HK-2 (cell line): ENCODE data around the gene MTNR1A.

ENCODE experiments used
- DNase-seq: peaks from one replicate; pipeline ENCODE4 v3.0.0-alpha.2; 2018; ENCODE audit not compliant: unreplicated experiment

MTNR1A gene

DNA sequence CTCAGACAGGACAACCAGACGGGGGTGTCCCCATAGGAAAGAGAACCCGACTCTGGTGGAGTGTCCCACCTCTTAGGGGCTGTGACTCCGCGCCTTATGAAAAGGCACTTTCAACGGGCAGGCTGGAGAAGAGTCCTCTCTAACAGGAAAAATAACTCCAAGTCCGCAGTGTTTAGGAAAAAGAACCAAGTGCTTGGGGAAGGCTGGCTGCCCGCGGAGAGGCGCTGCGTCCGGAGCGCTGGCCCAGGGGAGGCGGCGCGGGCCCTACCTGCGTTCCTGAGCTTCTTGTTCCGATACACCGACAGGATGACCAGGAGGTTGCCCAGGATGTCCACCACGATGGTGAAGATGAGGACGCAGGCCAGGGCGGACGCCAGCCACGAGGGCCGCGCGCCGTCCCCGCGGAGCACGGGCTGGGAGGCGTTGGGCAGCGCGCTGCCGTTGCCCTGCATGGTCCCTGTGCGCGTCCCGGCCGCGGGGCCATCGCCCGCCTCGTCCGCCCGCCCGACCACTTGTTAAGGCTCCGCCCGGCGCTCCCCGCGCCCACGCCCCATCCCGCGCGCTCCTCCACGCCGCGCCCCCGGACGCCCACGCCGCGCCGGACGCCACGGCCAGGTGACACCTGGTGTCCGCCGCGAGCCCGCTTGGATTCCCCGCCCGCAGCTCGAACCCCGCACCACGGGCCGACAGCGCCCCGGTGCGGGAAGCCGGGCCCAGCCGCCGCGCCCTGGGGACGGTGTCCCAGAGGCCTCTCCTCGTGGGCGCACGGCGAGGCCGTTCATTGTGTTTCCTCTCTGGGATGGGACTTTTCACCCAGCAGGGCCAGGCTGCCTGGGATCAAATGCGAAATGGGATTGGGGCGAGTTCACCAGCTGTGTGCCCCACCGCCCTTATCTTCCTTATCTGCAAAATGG is at the start of gene MTNR1A:
Gene MTNR1A, minus strand, starts transcription at position 654 of the 914 bp plus-strand sequence. Its CDS starts 202 bp downstream, at position 452.
- peak; percentile 20 for DNase-seq

DNA sequence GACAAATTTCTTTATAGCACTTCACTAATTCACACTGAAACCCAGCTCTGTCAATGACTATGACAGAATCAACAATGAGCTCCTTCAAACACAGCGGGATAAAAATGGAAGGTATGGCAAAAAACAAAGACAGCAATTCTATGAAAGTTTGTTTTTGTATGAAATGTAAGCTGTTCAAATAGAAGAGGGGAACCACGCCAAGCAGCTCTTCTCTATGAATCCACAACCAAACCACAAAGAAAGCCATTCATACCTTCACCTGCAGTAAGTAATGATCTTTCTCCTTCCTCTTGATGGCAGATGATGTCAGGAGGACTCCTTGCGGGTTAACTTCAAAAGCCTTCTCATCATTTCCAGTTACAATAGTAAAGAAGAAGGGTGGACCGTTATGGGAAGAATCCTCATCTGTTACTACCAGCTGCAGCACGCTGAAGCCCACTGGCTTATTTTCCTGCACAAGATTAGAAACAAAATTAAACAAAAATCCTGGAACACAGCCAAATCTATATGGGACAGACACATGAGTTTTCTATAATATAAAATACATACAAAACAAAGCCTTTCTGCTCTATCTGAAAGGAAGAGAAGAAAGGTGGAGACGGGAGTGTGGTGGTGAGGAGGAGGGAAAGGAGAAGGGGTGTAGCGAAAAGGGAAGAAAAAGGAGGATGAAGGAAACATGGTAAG is 48.9 kb upstream of the MTNR1A start:
- no peak for DNase-seq

DNA sequence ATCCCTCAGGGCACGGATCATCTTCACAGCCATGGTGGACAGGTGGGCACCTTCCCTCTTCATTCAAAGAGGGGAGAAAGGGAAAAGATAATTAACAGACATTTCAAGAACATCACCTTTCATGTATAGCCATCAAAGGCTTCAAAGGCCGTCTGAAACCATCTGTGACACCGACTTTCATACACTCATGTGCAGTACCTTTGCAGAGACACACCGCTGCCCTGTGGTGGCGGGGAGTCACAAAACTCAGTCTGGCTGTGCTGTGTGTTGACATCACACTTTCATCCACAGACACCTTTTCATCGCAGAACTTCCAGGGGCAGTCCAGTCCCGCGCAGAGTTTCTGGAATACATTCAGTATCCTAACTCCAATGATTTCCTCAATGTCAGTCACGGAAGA is 47.6 kb upstream of the MTNR1A start:
- DNase-seq = no peak

DNA sequence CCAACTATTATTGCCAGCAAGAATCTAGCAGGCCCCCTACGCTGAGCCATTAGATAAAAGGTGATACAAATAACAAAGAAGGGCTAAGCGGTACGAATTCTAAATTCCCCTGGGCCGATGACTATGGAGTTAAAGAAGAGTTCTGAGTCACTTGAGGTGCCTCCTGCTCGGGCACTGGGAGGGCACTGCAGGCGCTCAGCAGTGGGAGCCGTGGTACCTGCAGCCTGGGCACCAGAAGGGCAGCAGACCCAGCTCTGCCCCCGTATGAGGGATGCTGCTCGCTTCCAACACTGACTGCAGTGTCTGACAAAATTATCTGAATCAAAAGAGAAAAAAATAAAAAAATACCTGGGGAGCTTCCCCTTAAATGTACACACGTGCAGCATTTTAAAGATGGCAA is 44.1 kb upstream of the MTNR1A start:
- DNase-seq = no peak

DNA sequence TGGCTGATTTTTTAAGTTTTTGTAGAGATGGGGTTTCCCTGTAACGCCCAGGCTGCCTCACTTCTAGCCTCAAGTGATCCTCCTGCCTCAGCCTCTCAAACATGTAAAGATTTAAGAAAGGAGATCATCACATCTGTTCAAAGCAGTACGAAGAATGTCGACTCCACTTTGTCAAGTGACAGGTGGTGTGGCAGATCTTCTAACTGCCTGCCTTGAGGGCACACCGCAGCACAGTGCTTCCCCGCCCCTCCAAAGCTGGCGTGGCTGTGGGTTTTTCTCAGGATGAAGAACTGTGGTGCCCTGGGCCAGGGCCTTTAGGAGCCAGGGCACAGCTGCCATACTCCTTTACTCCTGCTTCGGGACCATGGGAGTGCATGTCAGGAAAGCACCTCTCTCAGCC is 43.3 kb upstream of the MTNR1A start:
- DNase-seq = no peak

DNA sequence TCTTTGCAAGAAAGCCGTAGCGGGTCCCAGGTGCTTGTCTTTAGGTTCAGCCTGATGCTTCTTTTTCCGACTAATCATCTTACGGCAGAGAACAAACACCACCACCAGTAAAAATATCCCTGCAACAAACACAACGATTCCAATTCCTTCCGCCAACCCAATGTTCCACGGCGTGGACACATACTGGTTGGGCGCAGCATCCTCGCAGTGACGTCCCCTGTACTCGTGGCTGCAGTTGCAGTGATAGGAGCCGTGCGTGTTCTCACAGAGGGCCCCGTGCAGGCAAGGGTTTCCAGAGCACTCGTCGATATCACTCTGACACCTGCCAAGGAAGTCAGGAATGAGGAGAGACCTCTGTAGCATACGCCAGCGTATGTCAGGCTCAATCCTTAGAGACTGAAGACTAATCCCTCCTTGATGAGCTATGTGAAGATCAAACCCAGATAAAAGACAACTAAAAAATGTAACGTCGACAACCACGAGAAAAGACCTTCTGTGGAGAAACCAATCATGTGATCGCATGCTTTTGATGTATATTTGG is 41.6 kb upstream of the MTNR1A start:
- DNase-seq = no peak

DNA sequence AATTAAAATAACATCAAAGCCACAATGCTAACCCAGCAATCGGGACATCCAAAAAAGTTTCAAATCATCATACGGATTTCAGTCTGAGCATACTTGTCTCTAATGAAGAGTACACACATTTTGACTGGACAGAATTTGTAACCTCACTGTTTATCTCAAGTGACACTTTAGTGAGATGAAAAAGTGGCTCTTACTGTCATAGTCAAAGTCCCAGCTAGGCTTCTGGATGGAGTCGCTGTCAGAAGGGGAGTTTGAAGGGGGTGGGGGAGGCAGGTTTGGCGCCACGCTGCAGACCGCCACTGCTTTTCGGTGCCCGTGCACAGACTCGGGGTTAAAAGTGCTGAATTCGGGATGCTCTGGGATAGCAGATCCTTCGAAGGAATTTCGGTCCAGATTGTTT is 41.0 kb upstream of the MTNR1A start:
- no peak for DNase-seq

DNA sequence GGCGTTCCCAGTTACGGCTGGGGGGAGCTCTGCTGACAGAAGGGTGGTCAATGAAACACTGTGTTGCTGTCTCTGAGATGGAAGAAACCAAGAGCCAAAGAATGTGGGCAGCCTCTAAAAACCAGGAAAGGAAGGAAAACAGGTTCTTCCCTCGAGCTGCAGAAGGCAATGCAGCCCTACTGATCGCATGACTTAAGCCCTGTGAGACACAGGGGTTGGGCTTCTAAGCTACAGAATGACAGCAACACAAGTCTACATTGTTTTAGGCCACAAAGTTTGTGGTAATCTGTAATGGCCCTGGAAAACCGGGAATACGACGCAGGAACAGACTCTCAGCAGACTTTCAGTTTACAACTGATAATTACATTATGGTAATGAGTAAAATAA is 38.2 kb upstream of the MTNR1A start:
- no peak for DNase-seq

DNA sequence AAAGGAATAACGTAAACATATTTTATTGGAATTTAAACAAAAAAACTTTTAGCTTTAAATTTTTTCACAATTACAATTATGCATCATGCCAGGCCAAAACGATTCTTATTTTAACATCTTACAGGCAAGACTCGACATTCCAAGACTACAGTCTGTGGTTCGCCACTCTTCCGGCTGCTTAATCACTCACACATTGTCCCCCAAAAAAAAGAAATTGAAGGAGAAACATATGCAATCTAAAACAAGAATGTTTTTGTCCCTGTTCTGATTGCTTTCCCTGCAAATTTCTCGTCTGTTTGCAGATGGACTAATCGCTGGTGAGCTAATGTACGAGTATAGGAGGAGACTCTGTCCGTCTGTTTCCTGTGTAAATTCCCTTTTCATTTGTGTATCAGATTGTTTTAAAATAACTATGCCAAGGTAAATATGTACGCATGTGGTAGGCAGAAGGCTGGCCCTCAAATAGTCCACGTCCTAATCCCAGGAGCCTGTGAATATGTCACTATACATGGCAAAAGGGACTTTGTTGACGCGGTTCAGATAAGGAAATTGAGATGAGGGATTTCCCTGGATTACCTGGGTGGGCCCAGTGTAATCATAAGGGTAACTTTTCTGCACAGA is 37.7 kb upstream of the MTNR1A start:
- no peak for DNase-seq

DNA sequence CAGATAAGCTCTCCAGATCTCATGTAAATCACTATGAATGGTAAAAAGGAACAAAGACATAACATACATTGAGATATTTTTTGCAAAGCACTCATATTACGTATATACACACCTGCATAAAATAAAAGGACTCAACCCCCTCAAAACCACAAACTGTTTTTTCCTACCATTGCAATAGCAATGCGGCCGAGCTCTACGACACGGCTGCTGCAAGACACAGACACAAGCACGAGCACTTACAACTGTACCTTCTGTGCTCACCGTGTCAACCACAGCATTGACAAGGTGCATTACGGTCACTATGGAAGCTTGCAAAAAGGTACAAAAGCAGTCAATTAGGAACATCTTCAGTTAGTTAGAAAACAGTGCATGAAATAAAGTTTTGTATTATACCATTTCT is 37.1 kb upstream of the MTNR1A start:
- no peak for DNase-seq

DNA sequence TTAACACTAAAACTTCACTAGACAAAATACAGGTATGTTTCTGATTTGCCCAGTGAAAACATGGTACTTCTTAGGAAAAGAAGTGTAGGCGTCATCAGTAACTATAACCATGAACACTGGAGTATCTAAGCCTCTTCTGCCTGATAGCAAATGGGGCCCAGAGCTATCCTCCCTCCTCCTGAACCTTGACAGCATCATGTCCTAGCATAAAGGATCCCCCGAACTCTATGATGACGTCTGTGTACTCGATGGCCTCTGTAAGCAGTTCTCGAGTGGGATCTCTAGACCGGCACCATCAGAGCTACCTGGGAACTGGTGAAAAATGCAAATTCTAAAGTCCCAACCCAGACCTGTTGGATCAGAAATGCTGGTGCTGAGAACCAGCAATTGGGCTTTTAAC is 36.3 kb upstream of the MTNR1A start:
- no peak for DNase-seq

DNA sequence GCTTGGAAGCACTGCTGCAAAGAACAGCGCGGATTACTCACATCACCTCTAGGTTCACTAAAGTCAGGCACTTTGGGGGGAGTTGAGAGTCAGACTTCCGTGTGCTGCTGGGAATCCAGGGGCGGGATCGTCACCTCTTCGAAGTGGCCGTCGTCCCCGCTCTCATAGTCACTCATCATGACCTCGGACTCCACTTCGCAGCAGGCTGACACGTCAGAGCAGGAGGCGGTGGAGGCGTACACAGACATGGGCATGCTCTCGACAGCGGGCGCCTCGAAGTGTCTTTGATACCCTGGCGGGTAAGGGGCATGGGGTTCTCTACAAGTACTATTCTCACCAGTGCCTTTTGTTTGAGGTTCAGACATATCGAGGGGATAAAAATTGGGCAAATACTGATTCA is 33.1 kb upstream of the MTNR1A start:
- no peak for DNase-seq

DNA sequence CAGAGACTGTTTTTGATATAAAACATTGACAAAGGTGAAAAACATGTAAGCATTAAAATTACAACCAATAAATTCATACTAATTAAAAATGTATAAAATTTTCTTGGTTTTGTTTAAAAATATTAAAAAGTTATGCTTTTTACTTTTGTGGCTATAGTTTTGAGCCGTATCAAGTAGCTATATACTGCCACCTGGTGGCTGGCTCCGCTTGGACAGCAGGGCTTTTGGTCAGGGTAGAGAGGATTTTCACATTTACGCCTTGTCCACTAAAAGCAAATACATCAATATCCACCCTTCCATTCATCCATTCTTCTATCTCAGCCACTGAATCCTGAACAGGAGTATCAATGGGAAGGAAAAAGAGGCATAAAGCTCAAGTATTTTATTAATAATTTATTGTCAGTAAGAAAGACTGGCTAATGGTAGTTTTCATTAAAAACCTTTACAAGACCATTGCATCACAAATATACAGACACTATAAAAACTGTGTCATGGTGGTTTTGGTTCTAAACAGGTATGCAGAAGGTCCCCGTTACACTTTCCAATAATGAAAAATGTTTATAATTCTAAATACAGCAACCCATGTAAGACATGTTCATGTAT is 32.1 kb upstream of the MTNR1A start:
- peak; percentile 64 for DNase-seq

DNA sequence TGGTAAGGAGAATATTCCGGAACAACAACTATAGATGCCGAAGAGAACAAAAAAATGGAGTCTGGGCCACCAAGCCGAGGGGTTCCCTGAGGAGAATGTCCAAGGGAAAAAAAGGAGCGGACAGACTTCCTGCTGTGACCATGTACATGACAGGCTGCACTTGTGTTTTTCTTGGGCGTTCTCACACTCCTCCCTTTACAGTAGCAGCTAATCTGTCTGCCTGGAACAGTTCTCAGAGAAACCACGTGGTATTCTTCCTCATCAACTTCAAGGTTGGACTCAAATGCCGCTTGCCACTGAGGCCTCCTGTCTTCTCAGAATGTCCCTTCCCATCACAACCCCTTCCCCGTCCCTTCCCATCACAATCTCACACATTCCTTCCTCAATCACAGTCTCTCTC is 30.8 kb upstream of the MTNR1A start:
- DNase-seq = no peak

DNA sequence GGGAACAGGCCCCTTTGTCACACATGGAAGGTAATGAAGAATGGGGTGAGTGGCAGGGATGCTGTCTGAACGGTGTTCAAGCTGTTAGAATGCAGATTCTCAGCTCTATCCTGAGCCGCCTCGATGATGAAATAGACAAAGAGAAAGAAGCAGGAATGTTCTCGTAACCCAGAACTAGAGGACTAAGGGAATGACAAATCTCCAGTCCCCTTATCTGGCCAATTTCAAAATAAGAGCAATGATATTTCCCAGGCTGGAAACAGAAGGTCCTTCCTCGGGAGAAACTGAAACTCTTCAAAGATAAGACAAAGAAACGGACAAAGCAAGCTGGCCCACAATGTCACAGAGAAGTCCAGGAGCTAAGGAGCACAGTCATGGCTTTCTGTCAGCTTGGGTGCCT is 29.5 kb upstream of the MTNR1A start:
- DNase-seq = no peak

DNA sequence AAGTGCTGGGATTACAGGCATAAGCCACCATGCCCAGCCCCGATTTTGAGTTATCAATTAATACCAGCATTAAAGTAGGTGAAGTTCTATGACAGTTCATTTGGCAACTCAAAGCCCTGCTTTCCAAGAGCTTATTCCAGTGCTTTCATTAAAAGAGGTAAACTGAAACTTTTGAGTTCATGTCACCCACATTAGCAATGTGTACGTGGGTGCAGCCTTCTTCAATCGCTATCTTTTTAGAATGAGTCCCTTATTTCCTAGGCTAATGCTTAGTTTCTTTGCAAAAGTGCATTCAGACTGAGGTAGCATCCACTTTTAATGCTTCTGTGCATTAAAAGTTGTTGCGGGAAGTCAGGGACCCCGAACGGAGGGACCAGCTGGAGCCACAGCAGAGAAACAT is 26.1 kb upstream of the MTNR1A start:
- DNase-seq = no peak

DNA sequence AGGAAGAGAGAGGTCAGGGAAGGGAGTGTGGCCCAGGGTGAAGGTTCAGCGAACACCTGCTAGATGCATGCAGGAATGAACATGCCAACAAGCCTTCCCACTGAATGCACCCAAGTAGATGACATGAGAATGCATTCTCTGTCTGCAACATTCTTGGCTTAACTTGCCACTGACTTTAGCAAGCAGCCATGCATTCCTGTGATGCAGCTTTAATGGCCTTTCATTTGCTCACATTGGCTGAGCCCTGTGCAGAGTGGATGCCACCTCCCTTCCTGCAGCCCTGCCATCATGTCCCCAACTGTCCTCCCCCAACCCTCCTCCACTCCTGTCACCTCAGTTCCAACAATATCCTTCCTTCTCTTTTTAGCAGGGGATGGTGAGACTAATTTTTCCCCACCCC is 25.3 kb upstream of the MTNR1A start:
- no peak for DNase-seq

DNA sequence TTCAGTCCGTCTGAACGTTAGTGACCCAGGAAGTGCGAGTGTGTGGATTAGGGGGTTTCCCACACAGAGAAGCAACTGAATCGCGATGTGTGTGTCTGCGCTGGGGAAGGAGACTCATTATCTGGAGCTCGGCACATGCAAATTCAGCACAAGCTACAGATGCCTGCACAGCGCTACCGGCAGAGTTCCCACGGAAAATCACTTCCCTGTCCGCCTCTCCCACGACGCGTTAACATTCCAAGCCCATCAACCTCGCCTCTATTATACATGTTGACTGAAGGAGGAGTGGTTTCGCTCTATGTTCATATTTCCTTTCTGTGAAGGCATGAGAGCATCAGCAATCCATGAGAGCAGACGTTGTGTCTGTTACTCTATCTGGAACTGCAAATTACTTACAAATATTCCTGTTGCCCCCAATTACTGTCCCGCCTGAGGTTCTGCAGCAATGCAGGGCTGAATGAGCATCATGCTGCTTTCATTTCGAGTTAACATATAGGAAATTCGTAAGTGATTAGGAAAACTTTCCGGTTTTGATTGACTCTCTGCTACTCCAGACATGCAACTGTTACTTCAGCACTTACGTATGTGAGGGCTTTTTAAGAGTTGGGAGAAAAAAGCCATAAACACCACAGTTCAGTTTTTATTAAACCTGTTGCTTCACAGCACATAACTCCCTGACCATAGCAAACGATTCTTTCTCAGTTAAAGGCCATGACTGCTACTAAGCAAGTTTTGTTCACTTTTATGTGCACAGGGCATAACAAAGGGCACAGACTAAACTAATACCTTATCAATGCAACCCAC is 15.0 kb upstream of the MTNR1A start:
- DNase-seq = peak; percentile 30

DNA sequence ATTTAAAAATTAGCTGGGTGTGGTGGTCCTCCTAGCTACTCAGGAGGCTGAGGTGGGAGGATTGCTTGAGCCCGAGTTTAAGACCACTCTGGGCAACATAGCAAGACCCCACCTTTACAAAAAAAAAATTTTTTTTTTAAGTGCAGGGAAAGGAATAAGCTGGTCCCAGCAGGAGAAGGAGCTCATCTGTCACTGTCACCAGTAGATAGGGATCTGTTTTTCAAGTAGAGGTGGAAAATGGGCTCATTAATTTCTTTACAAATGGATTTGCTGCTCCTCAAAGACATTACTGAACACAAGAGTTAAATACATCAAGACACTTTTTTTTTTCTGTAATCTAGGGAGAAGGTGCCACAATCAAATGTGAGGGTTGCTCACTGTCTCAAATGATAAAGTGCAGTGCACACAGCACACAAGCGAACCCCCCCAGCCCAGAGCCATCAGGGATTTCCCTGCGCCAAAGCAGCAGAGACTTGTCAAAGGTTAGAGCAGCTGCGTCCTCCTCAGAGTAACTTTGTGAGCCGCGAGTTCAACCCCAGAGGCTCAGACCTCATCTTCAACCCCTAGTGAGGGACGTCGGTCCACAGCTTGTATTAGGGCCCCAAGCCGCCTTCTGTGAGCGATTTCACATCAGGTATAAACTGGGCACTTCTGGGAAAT is 14.3 kb upstream of the MTNR1A start:
- no peak for DNase-seq

DNA sequence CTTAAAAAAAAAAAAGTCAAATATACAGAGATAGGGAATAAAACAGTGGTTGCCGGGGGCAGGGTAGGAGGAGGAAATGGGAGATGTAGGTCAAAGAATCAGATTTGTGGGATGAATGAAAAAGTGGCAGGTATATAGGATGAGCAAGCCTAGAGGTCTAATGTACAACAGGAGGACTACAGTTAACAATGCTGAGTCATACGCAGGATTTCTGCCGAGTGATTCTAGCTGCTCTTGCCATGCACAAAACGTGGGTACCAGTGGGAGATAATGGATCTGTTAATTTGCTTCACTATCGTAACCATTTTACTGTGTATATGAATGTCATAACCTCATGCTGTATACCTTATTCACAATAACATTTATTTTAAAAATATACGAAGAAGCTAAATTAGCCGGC is 10.7 kb upstream of the MTNR1A start:
- no peak for DNase-seq

DNA sequence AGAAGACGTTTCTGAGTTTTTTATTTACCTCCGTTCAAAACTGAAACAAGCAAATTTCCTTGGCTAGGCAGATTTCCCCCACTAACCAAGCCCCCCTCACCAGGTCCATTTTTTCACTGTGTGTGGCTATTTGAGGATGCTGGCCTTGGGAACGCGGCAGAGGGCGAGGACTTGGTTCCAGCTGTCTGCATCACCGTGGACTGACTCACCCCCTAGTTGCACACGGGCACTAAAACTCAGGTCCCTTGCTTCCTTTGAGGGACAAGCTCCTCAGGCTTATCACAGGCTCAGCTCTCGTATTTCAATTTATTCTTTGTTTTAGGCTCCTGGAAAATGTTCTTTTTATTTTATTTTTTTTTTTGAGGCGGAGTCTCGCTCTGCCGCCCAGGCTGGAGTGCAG is 8.4 kb upstream of the MTNR1A start:
- DNase-seq = no peak
